Measurements from ENCODE around the gene ARHGEF38. TPM values are rescaled to one million over a fixed set of nuclear protein-coding genes. Genes with fewer than 3 reads are reported as not detected.

The ARHGEF38 gene
- total RNA-seq, 1 donor from 2014 or later, result not detected

DNA sequence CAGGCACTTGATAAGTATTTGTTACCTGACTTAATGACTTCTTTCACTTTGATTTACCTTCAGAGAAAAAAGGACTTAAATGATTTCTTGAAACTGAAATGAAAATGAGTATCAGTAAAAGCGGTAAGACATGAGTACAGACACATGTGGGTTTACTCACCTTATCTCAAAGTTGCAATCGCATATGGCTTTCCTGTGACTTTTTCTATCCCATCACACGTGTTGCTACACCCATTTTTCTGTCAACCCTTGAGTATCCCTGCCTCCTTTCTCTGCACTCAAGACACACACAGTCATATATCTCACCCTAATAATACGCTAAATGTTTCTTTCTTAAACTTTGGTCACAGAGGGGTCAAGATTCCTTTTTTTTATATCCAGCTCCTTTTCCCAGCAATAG is 11.0 kb upstream of the ARHGEF38 start:
- no peaks in the 10 kb centered on the region for H3K36me3 Mint-ChIP-seq (ENCODE audit: low read depth)
- no peaks in the 10 kb centered on the region for H3K4me1 Mint-ChIP-seq
- no peaks in the 10 kb centered on the region for H3K9me3 Mint-ChIP-seq
- peaks cover 43% of the 10 kb centered on the region for H3K27me3 Mint-ChIP-seq (ENCODE audit: low read depth)
- no peak overlapping the region for H3K4me3 Mint-ChIP-seq
- TF ChIP-seq, protein P1, sequence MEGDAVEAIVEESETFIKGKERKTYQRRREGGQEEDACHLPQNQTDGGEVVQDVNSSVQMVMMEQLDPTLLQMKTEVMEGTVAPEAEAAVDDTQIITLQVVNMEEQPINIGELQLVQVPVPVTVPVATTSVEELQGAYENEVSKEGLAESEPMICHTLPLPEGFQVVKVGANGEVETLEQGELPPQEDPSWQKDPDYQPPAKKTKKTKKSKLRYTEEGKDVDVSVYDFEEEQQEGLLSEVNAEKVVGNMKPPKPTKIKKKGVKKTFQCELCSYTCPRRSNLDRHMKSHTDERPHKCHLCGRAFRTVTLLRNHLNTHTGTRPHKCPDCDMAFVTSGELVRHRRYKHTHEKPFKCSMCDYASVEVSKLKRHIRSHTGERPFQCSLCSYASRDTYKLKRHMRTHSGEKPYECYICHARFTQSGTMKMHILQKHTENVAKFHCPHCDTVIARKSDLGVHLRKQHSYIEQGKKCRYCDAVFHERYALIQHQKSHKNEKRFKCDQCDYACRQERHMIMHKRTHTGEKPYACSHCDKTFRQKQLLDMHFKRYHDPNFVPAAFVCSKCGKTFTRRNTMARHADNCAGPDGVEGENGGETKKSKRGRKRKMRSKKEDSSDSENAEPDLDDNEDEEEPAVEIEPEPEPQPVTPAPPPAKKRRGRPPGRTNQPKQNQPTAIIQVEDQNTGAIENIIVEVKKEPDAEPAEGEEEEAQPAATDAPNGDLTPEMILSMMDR (conservative IDR thresholded peaks at IDR 0.05), result no peak
- DNase-seq (ENCODE audit: low read depth, low spot score), result no peak
- no peak overlapping the region for H3K27ac Mint-ChIP-seq (ENCODE audit: unreplicated experiment)

- H3K9me3 Mint-ChIP-seq, result no peaks in the 10 kb centered on the region
- no peaks in the 10 kb centered on the region for H3K4me1 Mint-ChIP-seq
- TF ChIP-seq, protein P1 (conservative IDR thresholded peaks at IDR 0.05), result no peak
- peaks cover 38% of the 10 kb centered on the region for H3K27me3 Mint-ChIP-seq (ENCODE audit: low read depth)
- no peaks in the 10 kb centered on the region for H3K36me3 Mint-ChIP-seq (ENCODE audit: low read depth)
- no peak overlapping the region for H3K4me3 Mint-ChIP-seq
- H3K27ac Mint-ChIP-seq (ENCODE audit: unreplicated experiment), result no peak overlapping the region
- DNase-seq (ENCODE audit: low read depth, low spot score), result no peak
Observed at GRCh38 chr4:105542039-105542438, 10.4 kb upstream of the ARHGEF38 start.

GRCh38 chr4:105543346-105543745 is 9.1 kb upstream of the ARHGEF38 start:
- TF ChIP-seq, protein P1 (conservative IDR thresholded peaks at IDR 0.05), result no peak
- no peak for DNase-seq (ENCODE audit: low read depth, low spot score)
- Mint-ChIP-seq H3K4me3 (no peak overlapping the region), H3K4me1 (no peaks in the 10 kb centered on the region), H3K9me3 (no peaks in the 10 kb centered on the region), H3K27ac (ENCODE audit: unreplicated experiment) (no peak overlapping the region), H3K36me3 (ENCODE audit: low read depth) (no peaks in the 10 kb centered on the region), H3K27me3 (ENCODE audit: low read depth) (peaks cover 31% of the 10 kb centered on the region)

DNA sequence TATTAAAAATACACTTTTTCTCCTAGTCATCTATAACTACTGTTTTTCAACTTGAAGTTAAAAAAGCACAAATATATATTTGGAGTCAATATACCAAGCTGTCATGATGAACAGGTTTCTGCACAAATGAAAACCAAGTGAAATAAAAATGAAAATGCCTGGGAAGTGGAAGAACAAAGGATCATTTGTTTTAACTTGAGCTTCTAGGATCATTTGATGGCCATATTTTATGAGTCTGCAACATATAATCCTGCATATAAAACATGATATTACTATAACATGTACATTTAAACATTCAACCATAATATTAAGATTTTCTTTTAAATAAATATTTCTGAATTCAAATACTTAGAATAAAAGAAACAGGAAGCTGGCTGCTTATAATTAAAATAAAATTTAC is 8.5 kb upstream of the ARHGEF38 start:
- Mint-ChIP-seq H3K36me3 (ENCODE audit: low read depth) (no peaks in the 10 kb centered on the region), H3K27me3 (ENCODE audit: low read depth) (peaks cover 29% of the 10 kb centered on the region), H3K4me3 (no peak overlapping the region), H3K9me3 (no peaks in the 10 kb centered on the region), H3K4me1 (no peaks in the 10 kb centered on the region), H3K27ac (ENCODE audit: unreplicated experiment) (no peak overlapping the region)
- TF ChIP-seq, protein P1 (conservative IDR thresholded peaks at IDR 0.05), result no peak
- DNase-seq (ENCODE audit: low read depth, low spot score), result no peak

DNA sequence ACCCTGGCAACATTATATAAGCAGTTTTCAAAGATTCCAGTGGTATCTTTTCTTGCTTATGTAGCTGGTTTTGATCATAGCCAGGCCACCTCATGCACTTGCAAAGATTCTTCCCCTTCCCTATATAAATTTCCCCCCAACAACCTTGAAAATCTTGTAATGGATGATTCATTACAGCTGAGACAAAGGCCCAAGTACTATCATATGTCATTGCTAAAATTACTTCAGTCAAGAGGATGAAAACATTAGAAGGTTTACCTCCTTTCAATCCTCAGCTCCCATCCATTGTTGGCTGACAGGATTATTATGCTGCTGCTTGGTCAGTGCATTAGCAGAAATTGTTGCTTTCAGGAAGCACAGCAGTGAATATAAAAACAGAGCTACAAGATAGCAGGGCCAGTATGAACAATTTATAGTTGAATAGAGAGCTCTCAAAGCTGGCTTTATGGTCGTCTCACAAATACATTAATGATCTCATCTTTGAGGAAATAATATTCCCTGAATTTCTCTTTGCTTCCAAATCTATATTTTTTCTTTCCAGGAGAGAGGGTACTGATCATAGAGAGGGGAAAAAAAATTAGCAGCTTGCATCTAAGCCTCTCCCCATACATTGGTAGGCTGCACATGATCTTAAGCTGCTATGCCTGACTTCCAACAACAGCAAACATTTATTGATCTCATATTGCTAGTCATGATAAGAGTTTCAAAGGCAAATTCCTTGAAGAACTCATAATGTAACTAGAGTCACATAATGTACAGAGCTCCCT is 7.7 kb upstream of the ARHGEF38 start:
- H3K4me1 Mint-ChIP-seq, result no peaks in the 10 kb centered on the region
- TF ChIP-seq, protein P1 (conservative IDR thresholded peaks at IDR 0.05), result no peak
- DNase-seq (ENCODE audit: low read depth, low spot score), result no peak
- no peak overlapping the region for H3K4me3 Mint-ChIP-seq
- no peaks in the 10 kb centered on the region for H3K9me3 Mint-ChIP-seq
- H3K36me3 Mint-ChIP-seq (ENCODE audit: low read depth), result no peaks in the 10 kb centered on the region
- no peak overlapping the region for H3K27ac Mint-ChIP-seq (ENCODE audit: unreplicated experiment)
- H3K27me3 Mint-ChIP-seq (ENCODE audit: low read depth), result peaks cover 27% of the 10 kb centered on the region

Measured in neural crest cell (in vitro differentiated cells).